H1 (cell line): ENCODE results near the gene EMC1. TPM values are rescaled to one million over a fixed set of nuclear protein-coding genes. Genes with fewer than 3 reads are reported as not detected.

Source experiments
- CTCF ChIA-PET: fragments of 300-600 bp; sonication (Branson Sonifier 250); formaldehyde crosslinking; loops from one replicate; lab custom pipeline; 2021; ENCODE audit not compliant: partially characterized antibody; lab: Charles Lee
- POLR2A ChIA-PET: fragments of 300-600 bp; sonication (Branson Sonifier 250); formaldehyde crosslinking; loops from one replicate; lab custom pipeline; 2021; ENCODE audit warnings: inconsistent platforms; ENCODE audit not compliant: partially characterized antibody; lab: Charles Lee
- DNase-seq, 2 experiments: peaks; one replicate each; pipeline versions ENCODE4 v3.0.0 to v3.0.0-alpha.2; 2010 to 2022; ENCODE audit warnings: low spot score in 2 of 2, low read depth in 1 of 2, mixed read lengths in 1 of 2
- FAIRE-seq: peaks from 2 replicates; lab custom pipeline; 2011; peaks lifted over from hg19 to GRCh38; lab: Jason Lieb, UNC
- H2AFZ ChIP-seq: 2 replicates; pipeline ENCODE4 v1.8.1; 2012; ENCODE audit warnings: low read length, inconsistent platforms
- H2AK5ac ChIP-seq: 2 replicates; pipeline ENCODE4 v1.6.1; 2013; ENCODE audit warnings: low read depth, low read length
- H2BK120ac ChIP-seq: replicated peaks from 2 replicates; pipeline ENCODE3; 2013; ENCODE audit warnings: low read depth, low read length, inconsistent platforms
- H2BK12ac ChIP-seq: 2 replicates; pipeline ENCODE4 v1.6.1; 2013; ENCODE audit warnings: low read depth, low read length
- H2BK15ac ChIP-seq: 2 replicates; pipeline ENCODE4 v1.6.1; 2013; ENCODE audit warnings: low read length
- H2BK20ac ChIP-seq: 2 replicates; pipeline ENCODE4 v1.6.1; 2013; ENCODE audit warnings: low read length
- H2BK5ac ChIP-seq: 2 replicates; pipeline ENCODE4 v1.6.1; 2013; ENCODE audit warnings: low read depth, low read length
- H3K14ac ChIP-seq: 2 replicates; pipeline ENCODE4 v1.6.1; 2013; ENCODE audit warnings: inconsistent platforms; ENCODE audit not compliant: insufficient read length
- H3K18ac ChIP-seq: 2 replicates; pipeline ENCODE4 v1.6.1; 2013; ENCODE audit warnings: low read length; ENCODE audit errors: extremely low read depth
- H3K23ac ChIP-seq: 2 replicates; pipeline ENCODE4 v1.6.1; 2013; ENCODE audit warnings: inconsistent platforms; ENCODE audit not compliant: insufficient read length
- H3K23me2 ChIP-seq: 2 replicates; pipeline ENCODE4 v1.6.1; 2013; ENCODE audit warnings: low read depth, low read length
- H3K27ac ChIP-seq: 2 replicates; pipeline ENCODE4 v1.6.1; 2011; ENCODE audit warnings: low read depth, low read length, inconsistent platforms
- H3K27me3 ChIP-seq, 4 experiments: replicated peaks in 1 of 4; 1 replicate in 1 of 4; 2 replicates in 3 of 4; pipeline versions ENCODE4 v1.6.1 to v1.8.1; 2011 to 2013; ENCODE audit warnings: low read length in 3 of 4, mild to moderate bottlenecking in 3 of 4, inconsistent platforms in 2 of 4, mixed read lengths in 2 of 4, moderate library complexity in 1 of 4; ENCODE audit not compliant: control insufficient read depth in 3 of 4, insufficient read depth in 3 of 4; ENCODE audit errors: extremely low read depth in 1 of 4
- H3K36me3 ChIP-seq, 4 experiments: 2 replicates each; pipeline versions ENCODE4 v1.6.1 to v1.8.1; 2011 to 2013; ENCODE audit warnings: mild to moderate bottlenecking in 4 of 4, low read length in 3 of 4, moderate library complexity in 2 of 4, control low read depth in 1 of 4, inconsistent platforms in 1 of 4; ENCODE audit not compliant: insufficient read depth in 4 of 4, control insufficient read depth in 2 of 4
- H3K4ac ChIP-seq: replicated peaks from 2 replicates; pipeline ENCODE3; 2013; ENCODE audit warnings: low read length, low read depth, mixed read lengths, inconsistent platforms; ENCODE audit not compliant: insufficient read length
- H3K4me1 ChIP-seq, 4 experiments: replicated peaks in 1 of 4; 1 replicate in 1 of 4; 2 replicates in 3 of 4; pipeline versions ENCODE4 v1.6.1 to v1.8.1; 2011 to 2013; ENCODE audit warnings: low read length in 3 of 4, inconsistent platforms in 2 of 4, mixed read lengths in 1 of 4; ENCODE audit not compliant: insufficient read depth in 4 of 4, control insufficient read depth in 3 of 4
- H3K4me2 ChIP-seq, 2 experiments: 2 replicates each; pipeline versions ENCODE4 v1.6.1 to v1.8.1; 2011 to 2013; ENCODE audit warnings: low read depth in 2 of 2, low read length in 2 of 2, control low read depth in 1 of 2, inconsistent platforms in 1 of 2, mild to moderate bottlenecking in 1 of 2; ENCODE audit not compliant: insufficient read depth in 1 of 2
- H3K4me3 ChIP-seq, 4 experiments: fragments of 200-600, 300-600 bp in 1 of 4; sonication (generic), shearing (Covaris generic), sonication (Bioruptor Twin) in 1 of 4; 2 replicates each; pipeline versions ENCODE4 v1.5.1 to v1.8.1; 2011 to 2016; ENCODE audit warnings: low read length in 4 of 4, low read depth in 3 of 4, control low read depth in 2 of 4, inconsistent platforms in 2 of 4, mild to moderate bottlenecking in 2 of 4, mixed read lengths in 1 of 4, moderate library complexity in 1 of 4; ENCODE audit not compliant: insufficient read depth in 2 of 4; ENCODE audit errors: extremely low read depth in 1 of 4
- H3K56ac ChIP-seq: replicated peaks from 2 replicates; pipeline ENCODE3; 2013; ENCODE audit warnings: low read depth, mild to moderate bottlenecking, mixed read lengths, low read length, inconsistent platforms; ENCODE audit not compliant: insufficient read length
- H3K79me1 ChIP-seq: 2 replicates; pipeline ENCODE4 v1.6.1; 2013; ENCODE audit warnings: low read depth, low read length, control low read depth
- H3K79me2 ChIP-seq, 2 experiments: 2 replicates each; pipeline versions ENCODE4 v1.6.1 to v1.8.1; 2012 to 2013; ENCODE audit warnings: low read length in 2 of 2, mild to moderate bottlenecking in 2 of 2, inconsistent platforms in 1 of 2; ENCODE audit not compliant: insufficient read depth in 2 of 2, control insufficient read depth in 1 of 2
- H3K9ac ChIP-seq, 4 experiments: replicated peaks in 1 of 4; 1 replicate in 1 of 4; 2 replicates in 3 of 4; pipeline versions ENCODE4 v1.6.1 to v1.8.1; 2011 to 2013; ENCODE audit warnings: low read depth in 3 of 4, low read length in 3 of 4, control low read depth in 2 of 4, mild to moderate bottlenecking in 2 of 4, moderate library complexity in 2 of 4, inconsistent platforms in 1 of 4; ENCODE audit errors: extremely low read depth in 1 of 4
- H3K9me3 ChIP-seq, 2 experiments: 2 replicates each; pipeline versions ENCODE4 v1.6.1 to v1.8.1; 2012 to 2013; ENCODE audit warnings: mild to moderate bottlenecking in 2 of 2, moderate library complexity in 2 of 2, control low read depth in 1 of 2, inconsistent platforms in 1 of 2, low read depth in 1 of 2, low read length in 1 of 2, mixed read lengths in 1 of 2; ENCODE audit not compliant: insufficient read depth in 2 of 2
- H4K20me1 ChIP-seq, 2 experiments: replicated peaks in 1 of 2; 2 replicates each; pipeline versions ENCODE3 to v1.8.1; 2011 to 2013; ENCODE audit warnings: inconsistent platforms in 2 of 2, low read length in 2 of 2, mild to moderate bottlenecking in 1 of 2; ENCODE audit not compliant: insufficient read depth in 2 of 2, control insufficient read depth in 1 of 2
- H4K5ac ChIP-seq: 2 replicates; pipeline ENCODE4 v1.6.1; 2013; ENCODE audit warnings: low read length, low read depth, mixed read lengths, inconsistent platforms; ENCODE audit not compliant: insufficient read length
- H4K8ac ChIP-seq: 2 replicates; pipeline ENCODE4 v1.8.0; 2013; ENCODE audit warnings: mild to moderate bottlenecking, moderate library complexity, low read length, inconsistent platforms; ENCODE audit not compliant: insufficient read depth; ENCODE audit errors: extremely low read depth
- H4K91ac ChIP-seq: replicated peaks from 2 replicates; pipeline ENCODE3; 2013; ENCODE audit warnings: low read length, mixed read lengths, inconsistent platforms; ENCODE audit not compliant: insufficient read length
- ASH2L ChIP-seq: fragments of 200-600, 300-600 bp; sonication (generic); IDR thresholded peaks from one replicate; pipeline ENCODE4 v1.7.1; 2017; ENCODE audit warnings: low read length
- CBX5 ChIP-seq: fragments of 300-800, 300-1000 bp; sonication (generic); IDR thresholded peaks from 2 replicates; pipeline ENCODE4 v1.7.1; 2016; ENCODE audit warnings: antibody characterized with exemption, low read length, low read depth
- CBX8 ChIP-seq: fragments of 300-800, 300-1000 bp; sonication (generic); IDR thresholded peaks from 2 replicates; pipeline ENCODE4 v1.7.1; 2016; ENCODE audit warnings: low read depth, low read length, borderline replicate concordance
- CHD1 ChIP-seq: IDR thresholded peaks from 2 replicates; pipeline ENCODE4 v1.6.1; 2012; ENCODE audit warnings: low read depth, low read length, improper control_type of control experiment
- EZH2 ChIP-seq: fragments of 200-600 bp; sonication (generic); IDR thresholded peaks from 2 replicates; pipeline ENCODE4 v1.7.1; 2012; ENCODE audit warnings: low read depth, mild to moderate bottlenecking, moderate library complexity, low read length, inconsistent platforms; ENCODE audit not compliant: severe bottlenecking
- GABPA ChIP-seq: IDR thresholded peaks from 2 replicates; pipeline ENCODE4 v1.6.1; 2011; ENCODE audit warnings: mild to moderate bottlenecking, low read length, moderate library complexity, borderline replicate concordance; ENCODE audit not compliant: insufficient read depth
- HDAC2 ChIP-seq, 2 experiments: fragments of 300-600 bp in 1 of 2; sonication (generic) in 1 of 2; IDR thresholded peaks; 2 replicates each; pipeline ENCODE4 v1.6.1; 2011 to 2012; ENCODE audit warnings: low read depth in 2 of 2, low read length in 2 of 2, mild to moderate bottlenecking in 2 of 2, moderate library complexity in 2 of 2, borderline replicate concordance in 1 of 2, inconsistent platforms in 1 of 2
- WGBS, 2 experiments: shearing (Covaris generic) in 1 of 2; methylation state at CpG; one replicate each; pipeline versions ENCODE4 v1.1.6 to v1.1.7; 2013 to 2015; ENCODE audit warnings: low lambda C conversion rate in 2 of 2, mixed read lengths in 2 of 2, inconsistent platforms in 1 of 2, low coverage in 1 of 2, missing lambda C conversion rate in 1 of 2; ENCODE audit not compliant: insufficient replicate concordance in 2 of 2, insufficient coverage in 1 of 2, insufficient read length in 1 of 2; ENCODE audit errors: extremely low coverage in 1 of 2, missing lambda C conversion rate in 1 of 2; 5-methylcytosine and 5-hydroxymethylcytosine counted together
- polyA plus RNA-seq, 7 experiments: library from polyadenylated mRNA; depleted of rRNA in 3 of 7; stranded (reverse) in 5 of 7; unstranded in 2 of 7; fragments of >200 nt in 5 of 7; fragments of 200-250 nt in 2 of 7; gene quantifications; 1 replicate in 5 of 7; 2 replicates in 1 of 7; 4 replicates in 1 of 7; pipeline versions ENCODE4 v1.2.1 to v1.2.3, GENCODE V29; 2011 to 2013; ENCODE audit warnings: missing spikeins in 2 of 7, mixed read lengths in 2 of 7
- total RNA-seq: library from RNA; stranded (reverse); fragmentation: NEBNext Ultra II Directional; extraction: Animal tissue kit (Norgen Biotek cat#: 25700); gene quantifications from 2 replicates; pipeline ENCODE4 v1.2.1, GENCODE V29; 2021
- TF ChIP-seq, protein P1 (sequence below): IDR thresholded peaks from 2 replicates; pipeline ENCODE4 v1.6.1; 2011; ENCODE audit warnings: low read length, improper control_type of control experiment

Gene EMC1
- total and polyA plus RNA-seq, 2 of the 8 experiments (the other 6 are each of a cell fraction or from before 2014, with no cell fraction given): 51.0 to 53.5 TPM

DNA sequence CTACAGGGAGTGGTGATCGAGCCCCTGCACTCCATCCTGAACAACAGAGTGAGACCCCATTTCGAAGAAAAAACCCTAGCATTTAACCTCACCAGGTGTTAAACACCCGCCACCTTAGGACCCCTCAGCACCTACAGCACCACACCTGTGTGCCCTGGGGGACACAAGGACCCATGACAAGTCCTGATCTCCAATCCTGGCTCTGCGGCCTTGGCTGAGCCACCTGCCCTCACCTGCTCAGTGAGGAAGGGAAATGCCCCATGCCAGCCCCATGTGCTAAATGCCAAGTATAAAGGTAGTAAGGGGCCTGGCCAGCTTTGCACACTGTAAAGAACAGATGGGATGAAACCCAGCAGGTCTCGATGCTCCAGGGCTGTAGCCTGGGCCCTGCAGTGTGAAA is 11.4 kb upstream of the EMC1 start:
- no peak overlapping the region for H3K4ac ChIP-seq
- POLR2A ChIA-PET: interaction anchor here (0.6 to 7.5 kb wide), 4 partner anchors 10 to 397 kb away, joined by 3 to 83 read pairs (median 4); partner anchors contain the start of genes AKR7A3, EMC1 and MRTO4

More for the DNA sequence above, 11.4 kb upstream of the EMC1 start:
- Histone ChIP-seq H4K5ac (no peak overlapping the region), H2AK5ac (no peak overlapping the region), H3K18ac (no peak overlapping the region), H3K14ac (no peak overlapping the region), H4K91ac (no peak overlapping the region), H2BK15ac (no peak overlapping the region), H3K23ac (no peak overlapping the region), H4K20me1 (peaks cover 3 to 10% of the 10 kb centered on the region in 2 experiments), H3K9me3 (no peaks in the 10 kb centered on the region), H2BK120ac (no peak overlapping the region), H3K79me2 (no peaks in the 10 kb centered on the region), H3K56ac (no peak overlapping the region), H3K23me2 (no peaks in the 10 kb centered on the region), H3K9ac (no peak overlapping the region), H2BK12ac (no peak overlapping the region), H3K79me1 (0 out of 2 replicates have a peak, but pooled peaks cover 2% of the 10 kb centered on the region), H2AFZ (no peak overlapping the region), H3K4me2 (no peak overlapping the region), H3K4me1 (no peaks in the 10 kb centered on the region), H2BK5ac (no peak overlapping the region), H3K27ac (no peak overlapping the region), H3K27me3 (no peaks in the 10 kb centered on the region), H4K8ac (no peak overlapping the region), H2BK20ac (no peak overlapping the region), H3K4me3 (no peak overlapping the region), H3K36me3 (peaks cover 15 to 27% (median 26%) of the 10 kb centered on the region in 4 experiments)
- FAIRE-seq (no peak), DNase-seq (no peak)
- WGBS, 2 experiments: 94% methylated on average over 5 of the region's 5 CpGs; no CpG with 5 or more reads in 1 of the 2 experiments
- CTCF ChIA-PET: interaction anchor here (0.6 to 1.2 kb wide), 5 partner anchors 16 to 400 kb away, joined by 3 read pairs; no protein-coding TSS in a partner anchor
- TF ChIP-seq CHD1 (no peak), HDAC2 (IDR thresholded peaks at IDR 0.05; ENCODE audit: borderline replicate concordance in 1 of 2, low read depth in 2 of 2, low read length in 2 of 2) (no peak), EZH2 (no peak), CBX5 (no peak), ASH2L (no peak), GABPA (no peak), CBX8 (no peak)
- TF ChIP-seq, protein P1, sequence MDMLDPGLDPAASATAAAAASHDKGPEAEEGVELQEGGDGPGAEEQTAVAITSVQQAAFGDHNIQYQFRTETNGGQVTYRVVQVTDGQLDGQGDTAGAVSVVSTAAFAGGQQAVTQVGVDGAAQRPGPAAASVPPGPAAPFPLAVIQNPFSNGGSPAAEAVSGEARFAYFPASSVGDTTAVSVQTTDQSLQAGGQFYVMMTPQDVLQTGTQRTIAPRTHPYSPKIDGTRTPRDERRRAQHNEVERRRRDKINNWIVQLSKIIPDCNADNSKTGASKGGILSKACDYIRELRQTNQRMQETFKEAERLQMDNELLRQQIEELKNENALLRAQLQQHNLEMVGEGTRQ: no peak
